Activated T-cell treated with anti-CD3 and anti-CD28 coated beads, Interleukin-2, amount 50 U/mL, for 4 hours (primary cell): Measurements from ENCODE around the gene CABP7. TPM values are rescaled to one million over a fixed set of nuclear protein-coding genes. Genes with fewer than 3 reads are reported as not detected.

Experiments used
- ATAC-seq, 2 donors: fragments of 200-7000 bp; cut with Tn5 transposase; one replicate each; pipeline ENCODE4 v1.10.0; 2021
- DNase-seq: peaks from one replicate; pipeline ENCODE4 v3.0.0-alpha.2; 2020
- H3K27me3 Mint-ChIP-seq: one replicate; pipeline ENCODE4 v1.8.0; 2021; ENCODE audit warnings: low read depth, mixed read lengths
- H3K36me3 Mint-ChIP-seq: one replicate; pipeline ENCODE4 v1.8.0; 2022; ENCODE audit warnings: mixed read lengths; ENCODE audit not compliant: insufficient read depth
- H3K4me1 Mint-ChIP-seq: one replicate; pipeline ENCODE4 v1.8.0; 2021; ENCODE audit warnings: low read depth, mixed read lengths
- H3K4me3 Mint-ChIP-seq: one replicate; pipeline ENCODE4 v1.8.0; 2021; ENCODE audit warnings: mild to moderate bottlenecking, moderate library complexity, mixed read lengths
- H3K9me3 Mint-ChIP-seq: one replicate; pipeline ENCODE4 v1.8.0; 2021; ENCODE audit warnings: mixed read lengths
- total RNA-seq, 3 donors: library from RNA; stranded (reverse); gene quantifications; one replicate each; pipeline ENCODE4 v1.2.1, GENCODE V29; 2021

The CABP7 gene
- total RNA-seq, 3 donors from 2014 or later = 0.11 to 0.20 (median 0.13) TPM

- ATAC-seq (no peak), DNase-seq (no peak)
- Mint-ChIP-seq H3K4me3 (no peak overlapping the region), H3K27me3 (peaks cover 14% of the 10 kb centered on the region), H3K36me3 (no peaks in the 10 kb centered on the region), H3K9me3 (no peaks in the 10 kb centered on the region), H3K4me1 (no peaks in the 10 kb centered on the region)
Observed at GRCh38 chr22:29724843-29725242, 5.0 kb downstream of the CABP7 start.

GRCh38 chr22:29726106-29726505 is 6.3 kb downstream of the CABP7 start:
- Mint-ChIP-seq H3K4me1 (no peaks in the 10 kb centered on the region), H3K9me3 (no peaks in the 10 kb centered on the region), H3K36me3 (no peaks in the 10 kb centered on the region), H3K4me3 (no peak overlapping the region), H3K27me3 (peaks cover 14% of the 10 kb centered on the region)
- ATAC-seq (no peak), DNase-seq (no peak)

GRCh38 chr22:29726512-29727130 is 6.8 kb downstream of the CABP7 start:
- H3K9me3 Mint-ChIP-seq = no peaks in the 10 kb centered on the region
- peaks cover 9% of the 10 kb centered on the region for H3K27me3 Mint-ChIP-seq
- no peak for ATAC-seq
- no peak for DNase-seq
- no peaks in the 10 kb centered on the region for H3K36me3 Mint-ChIP-seq
- no peaks in the 10 kb centered on the region for H3K4me1 Mint-ChIP-seq
- H3K4me3 Mint-ChIP-seq = no peak overlapping the region

DNA sequence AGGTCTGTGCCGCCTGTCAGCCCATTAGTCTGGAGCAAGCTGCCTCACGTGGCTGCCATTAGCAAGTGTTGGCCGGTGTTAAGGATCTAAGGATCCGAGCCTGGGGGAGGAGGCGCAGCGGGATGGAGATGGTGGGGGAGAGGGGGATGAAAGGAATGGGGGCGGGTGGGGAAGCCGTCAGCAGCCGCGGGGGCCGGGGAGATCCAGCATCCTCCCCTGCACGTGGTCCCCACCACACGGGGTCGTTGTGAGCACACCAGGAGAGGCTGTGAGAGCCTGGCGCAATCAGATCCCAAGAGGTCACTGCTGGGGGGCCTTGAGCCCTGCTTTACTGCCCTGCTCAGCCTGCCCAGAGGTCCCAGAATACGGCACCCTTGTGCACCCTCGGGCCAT is 7.3 kb downstream of the CABP7 start:
- DNase-seq (no peak), ATAC-seq (no peak)
- Mint-ChIP-seq H3K27me3 (peaks cover 5% of the 10 kb centered on the region), H3K4me3 (no peak overlapping the region), H3K4me1 (no peaks in the 10 kb centered on the region), H3K36me3 (no peaks in the 10 kb centered on the region), H3K9me3 (no peaks in the 10 kb centered on the region)

- H3K4me3 Mint-ChIP-seq = no peak overlapping the region
- no peaks in the 10 kb centered on the region for H3K4me1 Mint-ChIP-seq
- H3K27me3 Mint-ChIP-seq = peaks cover 2% of the 10 kb centered on the region
- H3K9me3 Mint-ChIP-seq = no peaks in the 10 kb centered on the region
- DNase-seq (no peak), ATAC-seq (no peak)
- H3K36me3 Mint-ChIP-seq = no peaks in the 10 kb centered on the region
Observed at GRCh38 chr22:29729161-29729560, 9.4 kb downstream of the CABP7 start.

- DNase-seq (no peak), ATAC-seq (no peak)
- no peak overlapping the region for H3K4me3 Mint-ChIP-seq
- H3K4me1 Mint-ChIP-seq = no peaks in the 10 kb centered on the region
- no peaks in the 10 kb centered on the region for H3K9me3 Mint-ChIP-seq
- peaks cover 6% of the 10 kb centered on the region for H3K36me3 Mint-ChIP-seq
- peaks cover 2% of the 10 kb centered on the region for H3K27me3 Mint-ChIP-seq
Observed at GRCh38 chr22:29731058-29731850, 11.5 kb downstream of the CABP7 start.

DNA sequence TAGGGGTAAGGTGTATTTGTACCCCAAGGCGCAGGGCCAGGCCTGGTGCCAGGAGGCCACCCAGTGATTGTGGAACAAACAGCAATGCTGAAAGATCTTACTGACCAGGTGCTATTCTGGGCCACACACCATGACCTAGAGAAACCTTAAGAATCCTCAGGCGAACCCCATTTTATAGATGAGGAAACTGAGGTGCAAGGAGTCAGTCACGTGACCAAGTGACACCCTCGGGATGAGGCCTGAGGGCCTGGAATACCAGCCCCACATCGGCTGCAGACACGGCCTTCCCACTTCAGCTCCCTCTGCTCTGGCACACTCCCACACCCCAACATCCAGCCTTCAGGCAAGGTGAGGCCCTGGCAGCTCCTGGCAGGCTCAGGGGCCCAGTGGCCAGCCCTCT is 13.1 kb downstream of the CABP7 start:
- Mint-ChIP-seq H3K9me3 (no peaks in the 10 kb centered on the region), H3K4me1 (no peaks in the 10 kb centered on the region), H3K4me3 (no peak overlapping the region), H3K36me3 (peaks cover 8% of the 10 kb centered on the region), H3K27me3 (no peaks in the 10 kb centered on the region)
- DNase-seq (no peak), ATAC-seq (no peak)

- no peaks in the 10 kb centered on the region for H3K27me3 Mint-ChIP-seq
- no peaks in the 10 kb centered on the region for H3K4me1 Mint-ChIP-seq
- H3K36me3 Mint-ChIP-seq = peaks cover 9% of the 10 kb centered on the region
- ATAC-seq (no peak), DNase-seq (no peak)
- H3K4me3 Mint-ChIP-seq = no peak overlapping the region
- H3K9me3 Mint-ChIP-seq = no peaks in the 10 kb centered on the region
Observed at GRCh38 chr22:29733362-29734201, 13.8 kb downstream of the CABP7 start.

DNA sequence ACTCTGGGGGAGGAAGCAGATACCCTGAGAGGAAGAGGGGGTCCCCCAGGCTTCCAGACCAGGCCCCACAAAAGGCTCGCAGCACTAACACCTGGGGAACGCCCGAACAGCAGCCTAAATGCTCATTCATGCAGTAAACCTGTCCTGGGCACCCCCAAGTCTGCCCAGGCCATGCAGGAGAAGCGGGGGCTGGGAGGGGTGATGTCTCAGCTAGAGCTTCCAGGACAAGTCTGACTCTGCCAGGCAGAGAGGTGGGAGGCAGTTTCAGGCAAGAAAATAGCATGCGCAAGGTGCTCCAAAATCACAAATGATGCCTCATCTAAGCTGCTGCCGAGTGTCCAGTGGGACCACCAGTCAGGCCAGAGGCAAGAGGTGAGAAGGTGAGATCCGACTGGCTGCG is 14.6 kb downstream of the CABP7 start:
- ATAC-seq = no peak
- peaks cover 13% of the 10 kb centered on the region for H3K36me3 Mint-ChIP-seq
- H3K4me3 Mint-ChIP-seq = no peak overlapping the region
- no peak for DNase-seq
- H3K4me1 Mint-ChIP-seq = no peaks in the 10 kb centered on the region
- H3K27me3 Mint-ChIP-seq = no peaks in the 10 kb centered on the region
- H3K9me3 Mint-ChIP-seq = no peaks in the 10 kb centered on the region

DNA sequence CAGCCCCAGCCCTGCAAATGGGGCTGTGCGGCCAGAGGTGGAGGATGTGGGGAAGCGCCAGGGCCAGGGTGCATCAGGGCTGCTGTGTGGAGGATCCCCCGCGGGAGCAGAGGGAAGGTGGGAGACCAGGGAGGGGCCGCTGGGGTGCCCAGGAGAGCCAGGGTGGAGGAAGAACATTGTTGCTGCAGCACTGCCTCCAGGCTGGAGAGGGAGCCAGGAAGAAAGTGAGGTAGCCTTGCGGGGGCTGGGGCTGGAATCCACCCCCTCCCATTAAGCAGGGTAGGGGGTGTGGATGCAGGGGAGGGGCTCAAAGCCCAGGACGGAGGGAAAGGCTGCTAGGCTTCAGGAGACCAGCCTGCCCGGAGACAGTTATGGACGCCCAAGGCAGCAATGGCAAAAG is 15.0 kb downstream of the CABP7 start:
- Mint-ChIP-seq H3K9me3 (no peaks in the 10 kb centered on the region), H3K36me3 (peaks cover 13% of the 10 kb centered on the region), H3K4me3 (no peak overlapping the region), H3K4me1 (no peaks in the 10 kb centered on the region), H3K27me3 (no peaks in the 10 kb centered on the region)
- ATAC-seq = no peak
- no peak for DNase-seq

DNA sequence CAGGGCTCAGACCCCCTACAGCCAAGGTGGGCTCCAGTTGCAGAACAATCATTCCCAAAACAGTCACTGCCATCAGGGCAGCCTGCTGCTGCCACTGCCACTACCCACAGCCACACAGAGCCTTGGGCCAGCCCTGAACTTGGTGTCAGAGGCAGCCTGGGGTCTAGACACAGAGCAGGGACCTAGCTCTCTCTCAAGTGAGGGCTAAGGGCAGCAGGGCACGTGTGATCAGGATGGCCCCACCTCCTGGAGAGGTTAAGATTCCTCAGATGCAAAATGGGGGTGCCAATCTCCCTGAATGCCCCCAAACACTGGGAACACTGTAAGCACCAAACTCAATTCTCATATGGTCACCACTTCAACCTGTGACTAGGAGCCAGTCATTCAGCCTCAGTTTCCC is 15.6 kb downstream of the CABP7 start:
- Mint-ChIP-seq H3K36me3 (peaks cover 13% of the 10 kb centered on the region), H3K27me3 (no peaks in the 10 kb centered on the region), H3K4me1 (no peaks in the 10 kb centered on the region), H3K9me3 (no peaks in the 10 kb centered on the region), H3K4me3 (no peak overlapping the region)
- ATAC-seq (no peak), DNase-seq (no peak)

- DNase-seq (no peak), ATAC-seq (no peak)
- no peaks in the 10 kb centered on the region for H3K9me3 Mint-ChIP-seq
- H3K4me3 Mint-ChIP-seq = no peak overlapping the region
- H3K27me3 Mint-ChIP-seq = no peaks in the 10 kb centered on the region
- H3K4me1 Mint-ChIP-seq = no peaks in the 10 kb centered on the region
- peaks cover 18% of the 10 kb centered on the region for H3K36me3 Mint-ChIP-seq
Observed at GRCh38 chr22:29737251-29738117, 17.7 kb downstream of the CABP7 start.

DNA sequence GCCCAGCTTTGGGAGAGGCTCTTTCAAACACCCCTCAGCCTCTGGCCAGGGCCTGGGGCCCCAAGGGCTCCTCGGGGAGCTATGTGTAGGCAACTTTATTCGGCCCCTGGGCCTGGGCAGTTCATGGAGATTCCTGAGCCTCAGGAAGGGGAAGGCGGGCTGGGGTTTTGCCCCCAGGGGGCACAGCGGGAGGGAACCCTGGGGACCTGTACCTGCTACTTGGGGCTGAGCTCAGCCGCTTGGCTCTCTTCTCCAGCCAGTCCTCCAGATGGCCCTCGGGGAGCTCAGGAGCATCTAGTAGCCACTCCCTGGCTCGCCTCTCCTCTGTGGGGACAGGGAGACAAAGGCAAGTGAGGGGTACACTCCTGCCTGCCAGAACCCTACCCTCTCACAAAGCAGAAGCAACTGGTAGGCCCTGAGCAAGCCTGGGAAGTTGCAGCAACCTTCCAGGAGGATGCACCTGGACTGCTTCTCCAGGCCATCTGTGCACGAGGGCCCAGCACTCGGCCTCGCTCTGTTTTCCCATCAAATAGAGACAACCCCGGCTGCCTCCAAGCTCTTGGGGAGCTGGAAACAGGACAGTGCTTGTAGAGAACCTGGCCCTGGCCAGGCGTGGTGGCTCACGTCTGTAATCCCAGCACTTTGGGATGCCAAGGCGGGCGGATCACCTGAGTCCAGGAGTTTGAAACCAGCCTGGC is 18.5 kb downstream of the CABP7 start:
- Mint-ChIP-seq H3K9me3 (no peaks in the 10 kb centered on the region), H3K36me3 (peaks cover 20% of the 10 kb centered on the region), H3K27me3 (no peaks in the 10 kb centered on the region), H3K4me3 (no peak overlapping the region), H3K4me1 (no peaks in the 10 kb centered on the region)
- ATAC-seq (no peak), DNase-seq (no peak)
